DND-41 (cell line): Measurements from ENCODE around the gene SIT1.

Source experiments
- EZH2 ChIP-seq: IDR thresholded peaks from 3 replicates; pipeline ENCODE4 v1.6.1; 2012; ENCODE audit warnings: borderline replicate concordance, low read depth, mild to moderate bottlenecking, moderate library complexity, low read length, inconsistent platforms; ENCODE audit not compliant: severe bottlenecking
- TF ChIP-seq, protein P1 (sequence below): IDR thresholded peaks from 2 replicates; pipeline ENCODE4 v1.5.1; 2012; ENCODE audit warnings: borderline replicate concordance, low read length, moderate library complexity, mild to moderate bottlenecking; ENCODE audit not compliant: poor library complexity, severe bottlenecking; ENCODE audit errors: extremely low read depth

DNA sequence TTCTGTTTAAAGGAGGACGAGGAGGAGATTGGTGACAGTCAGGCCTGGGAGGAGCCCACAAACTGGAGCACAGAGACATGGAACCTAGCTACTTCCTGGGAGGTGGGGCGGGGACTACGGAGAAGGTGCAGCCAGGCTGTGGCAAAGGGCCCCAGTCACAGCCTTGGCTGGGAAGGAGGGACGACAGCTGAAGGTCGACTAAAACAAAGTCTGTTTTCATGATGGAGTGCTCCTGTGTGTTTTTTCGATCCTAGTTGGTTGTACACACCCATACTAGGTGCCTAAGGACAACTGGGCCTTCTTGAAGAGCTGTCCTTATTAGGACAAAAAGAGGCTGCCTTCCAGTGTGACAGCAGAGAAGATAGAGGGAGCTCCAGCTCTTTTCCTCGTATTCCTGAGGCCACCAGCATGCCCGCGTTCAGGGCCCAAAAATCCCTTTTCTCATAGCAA is 10.3 kb upstream of the SIT1 start:
- TF ChIP-seq, protein P1, sequence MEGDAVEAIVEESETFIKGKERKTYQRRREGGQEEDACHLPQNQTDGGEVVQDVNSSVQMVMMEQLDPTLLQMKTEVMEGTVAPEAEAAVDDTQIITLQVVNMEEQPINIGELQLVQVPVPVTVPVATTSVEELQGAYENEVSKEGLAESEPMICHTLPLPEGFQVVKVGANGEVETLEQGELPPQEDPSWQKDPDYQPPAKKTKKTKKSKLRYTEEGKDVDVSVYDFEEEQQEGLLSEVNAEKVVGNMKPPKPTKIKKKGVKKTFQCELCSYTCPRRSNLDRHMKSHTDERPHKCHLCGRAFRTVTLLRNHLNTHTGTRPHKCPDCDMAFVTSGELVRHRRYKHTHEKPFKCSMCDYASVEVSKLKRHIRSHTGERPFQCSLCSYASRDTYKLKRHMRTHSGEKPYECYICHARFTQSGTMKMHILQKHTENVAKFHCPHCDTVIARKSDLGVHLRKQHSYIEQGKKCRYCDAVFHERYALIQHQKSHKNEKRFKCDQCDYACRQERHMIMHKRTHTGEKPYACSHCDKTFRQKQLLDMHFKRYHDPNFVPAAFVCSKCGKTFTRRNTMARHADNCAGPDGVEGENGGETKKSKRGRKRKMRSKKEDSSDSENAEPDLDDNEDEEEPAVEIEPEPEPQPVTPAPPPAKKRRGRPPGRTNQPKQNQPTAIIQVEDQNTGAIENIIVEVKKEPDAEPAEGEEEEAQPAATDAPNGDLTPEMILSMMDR, result peak; percentile 33
- no peak for TF ChIP-seq EZH2
